ENCODE results near the gene CPNE5. TPM values are rescaled to one million over a fixed set of nuclear protein-coding genes. Genes with fewer than 3 reads are reported as not detected.
"Not testable (repeated sequence)": the region's sequence is repeated elsewhere in the genome, so short reads cannot be mapped to it uniquely, and the experiment has no call there.

The CPNE5 gene
- total RNA-seq, 1 donor from 2014 or later = 25.7 TPM

GRCh38 chr6:36729161-36729524 is 110.1 kb downstream of the CPNE5 start:
- DNase-seq (ENCODE audit: extremely low read depth, low read depth, low spot score) = no peak

GRCh38 chr6:36728289-36729160 is 110.7 kb downstream of the CPNE5 start:
- no peak for DNase-seq (ENCODE audit: extremely low read depth, low read depth, low spot score)

GRCh38 chr6:36727505-36728021 is 111.7 kb downstream of the CPNE5 start:
- no peak for DNase-seq (ENCODE audit: extremely low read depth, low read depth, low spot score)

- no peak for DNase-seq (ENCODE audit: extremely low read depth, low read depth, low spot score)
These were observed 113.7 kb downstream of the CPNE5 start for GRCh38 chr6:36725581-36725980.

GRCh38 chr6:36724514-36725390 is 114.5 kb downstream of the CPNE5 start:
- no peak for DNase-seq (ENCODE audit: extremely low read depth, low read depth, low spot score)

GRCh38 chr6:36723992-36724391 is 115.3 kb downstream of the CPNE5 start:
- not testable (repeated sequence) for DNase-seq (ENCODE audit: extremely low read depth, low read depth, low spot score)

- no peak for DNase-seq (ENCODE audit: extremely low read depth, low read depth, low spot score)
These were observed 116.4 kb downstream of the CPNE5 start for GRCh38 chr6:36722879-36723278.

- no peak for DNase-seq (ENCODE audit: extremely low read depth, low read depth, low spot score)
These were observed 116.9 kb downstream of the CPNE5 start for GRCh38 chr6:36722365-36722764.

- no peak for DNase-seq (ENCODE audit: extremely low read depth, low read depth, low spot score)
These were observed 117.7 kb downstream of the CPNE5 start for GRCh38 chr6:36721369-36722140.

- DNase-seq (ENCODE audit: extremely low read depth, low read depth, low spot score) = no peak
These were observed 118.7 kb downstream of the CPNE5 start for GRCh38 chr6:36720251-36721141.

GRCh38 chr6:36719126-36719525 is 120.1 kb downstream of the CPNE5 start:
- DNase-seq (ENCODE audit: extremely low read depth, low read depth, low spot score) = no peak

GRCh38 chr6:36718560-36718959 is 120.7 kb downstream of the CPNE5 start:
- no peak for DNase-seq (ENCODE audit: extremely low read depth, low read depth, low spot score)

- DNase-seq (ENCODE audit: extremely low read depth, low read depth, low spot score) = no peak
These were observed 121.2 kb downstream of the CPNE5 start for GRCh38 chr6:36717871-36718540.

- no peak for DNase-seq (ENCODE audit: extremely low read depth, low read depth, low spot score)
These were observed 121.9 kb downstream of the CPNE5 start for GRCh38 chr6:36717231-36717825.

- no peak for DNase-seq (ENCODE audit: extremely low read depth, low read depth, low spot score)
These were observed 122.7 kb downstream of the CPNE5 start for GRCh38 chr6:36716476-36717093.

- DNase-seq (ENCODE audit: extremely low read depth, low read depth, low spot score) = no peak
These were observed 123.8 kb downstream of the CPNE5 start for GRCh38 chr6:36715469-36715868.

- no peak for DNase-seq (ENCODE audit: extremely low read depth, low read depth, low spot score)
These were observed 124.7 kb downstream of the CPNE5 start for GRCh38 chr6:36714511-36714910.

- DNase-seq (ENCODE audit: extremely low read depth, low read depth, low spot score) = no peak
These were observed 125.4 kb downstream of the CPNE5 start for GRCh38 chr6:36713846-36714245.
